Limb (tissue), 2 donors: ENCODE results near the gene SLC39A11.

Source experiments
- DNase-seq, 2 donors: peaks; one replicate each; pipeline ENCODE4 v3.0.0-alpha.2; 2016; ENCODE audit errors: extremely low spot score in 2 of 2

The SLC39A11 gene

GRCh38 chr17:72978593-72979218 lies 113.8 kb downstream of the SLC39A11 start:
- DNase-seq, result no peak

DNA sequence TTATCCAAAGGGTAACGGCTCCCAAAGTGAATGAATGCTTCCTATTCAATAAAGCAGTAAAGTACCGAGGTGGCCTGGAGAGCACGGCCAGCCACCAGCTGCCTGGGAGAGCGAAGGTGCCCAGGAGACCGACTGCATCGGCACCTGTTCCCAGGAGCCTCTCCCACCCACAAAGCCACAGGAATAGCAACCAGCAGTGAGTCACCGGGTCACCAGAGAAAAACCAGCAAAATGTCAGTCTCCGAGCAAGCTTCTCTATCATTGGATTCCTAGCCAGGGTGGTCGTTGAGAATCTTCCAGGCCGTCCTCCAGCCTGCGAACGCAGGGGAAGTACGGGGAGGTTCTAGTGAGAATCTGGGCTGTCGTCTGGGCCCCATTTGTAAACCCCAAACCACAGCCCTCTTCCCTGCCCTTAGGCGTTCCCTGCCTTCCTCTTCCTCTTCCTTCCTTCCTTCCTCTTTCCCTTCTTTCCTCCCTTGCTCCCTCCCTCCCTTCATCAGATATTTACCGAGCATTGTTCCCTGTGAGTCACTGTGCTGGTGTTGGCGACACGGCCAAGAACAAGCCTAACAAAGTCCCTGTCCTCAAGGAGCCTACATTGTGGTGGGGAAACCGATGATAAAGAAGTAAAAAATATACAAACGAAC lies 114.6 kb downstream of the SLC39A11 start:
- no peak for DNase-seq

GRCh38 chr17:72976971-72977770 lies 115.3 kb downstream of the SLC39A11 start:
- DNase-seq, result peak; percentile 43 to 54

DNA sequence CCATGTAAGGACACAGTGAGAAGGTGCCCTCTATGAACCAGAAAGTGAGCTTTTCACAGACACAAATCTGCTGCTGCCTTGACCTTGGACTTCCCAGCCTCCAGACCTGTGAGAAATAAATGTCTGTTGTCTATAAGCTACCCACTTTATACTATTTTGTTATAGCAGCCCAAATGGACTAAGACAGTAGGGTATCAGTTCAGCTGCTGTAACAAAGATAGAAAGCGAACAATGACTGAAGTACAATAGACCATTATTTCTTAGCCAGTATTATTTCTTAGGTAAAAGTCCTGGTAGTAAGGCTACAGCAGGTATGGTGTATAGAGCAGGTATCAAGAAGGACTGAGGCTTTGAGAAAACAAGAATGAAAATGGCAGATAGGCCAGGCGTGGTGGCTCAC lies 117.0 kb downstream of the SLC39A11 start:
- DNase-seq, result no peak

- no peak for DNase-seq
These were observed 117.8 kb downstream of the SLC39A11 start for GRCh38 chr17:72974605-72975232.

DNA sequence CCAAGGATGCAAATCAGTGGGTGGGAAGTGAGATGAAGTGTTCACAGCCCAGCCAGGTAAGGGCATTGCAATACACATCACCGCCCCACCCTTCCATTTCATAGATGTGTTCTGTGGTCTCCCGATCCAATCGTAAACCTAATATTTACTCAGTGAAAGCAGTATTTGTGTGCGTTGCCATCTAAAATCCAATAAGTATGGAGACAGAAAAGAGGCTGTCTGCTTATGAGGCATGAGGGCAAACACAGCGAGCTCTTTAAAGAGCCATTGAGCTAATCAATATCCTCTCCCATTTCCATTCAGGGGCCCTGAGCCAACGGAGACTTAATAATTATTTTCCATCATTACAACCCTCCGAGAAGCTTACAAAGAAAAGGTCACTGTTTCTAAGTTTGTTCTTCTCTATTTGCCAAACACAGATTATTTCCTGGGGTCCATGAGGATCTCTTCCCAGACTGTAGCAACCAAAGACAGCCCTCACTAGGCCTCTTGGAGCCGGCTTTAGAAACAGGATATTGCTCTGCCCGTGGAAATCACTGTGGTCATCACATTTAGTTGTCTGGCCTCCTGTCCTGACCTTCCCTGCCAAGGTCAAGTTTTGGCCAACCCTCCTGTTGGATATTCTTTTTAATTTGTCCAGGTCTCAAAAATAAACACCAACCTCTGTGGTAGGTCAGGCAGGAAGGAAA lies 120.1 kb downstream of the SLC39A11 start:
- no peak for DNase-seq

- DNase-seq, result no peak
These were observed 121.1 kb downstream of the SLC39A11 start for GRCh38 chr17:72971226-72971880.

GRCh38 chr17:72970797-72971196 lies 121.7 kb downstream of the SLC39A11 start:
- no peak for DNase-seq

GRCh38 chr17:72970246-72970645 lies 122.2 kb downstream of the SLC39A11 start:
- DNase-seq, result no peak

GRCh38 chr17:72969293-72969906 lies 123.1 kb downstream of the SLC39A11 start:
- no peak for DNase-seq

GRCh38 chr17:72968798-72969197 lies 123.7 kb downstream of the SLC39A11 start:
- no peak for DNase-seq

- no peak for DNase-seq
These were observed 124.4 kb downstream of the SLC39A11 start for GRCh38 chr17:72967977-72968585.

GRCh38 chr17:72967277-72967970 lies 125.1 kb downstream of the SLC39A11 start:
- DNase-seq, result no peak

DNA sequence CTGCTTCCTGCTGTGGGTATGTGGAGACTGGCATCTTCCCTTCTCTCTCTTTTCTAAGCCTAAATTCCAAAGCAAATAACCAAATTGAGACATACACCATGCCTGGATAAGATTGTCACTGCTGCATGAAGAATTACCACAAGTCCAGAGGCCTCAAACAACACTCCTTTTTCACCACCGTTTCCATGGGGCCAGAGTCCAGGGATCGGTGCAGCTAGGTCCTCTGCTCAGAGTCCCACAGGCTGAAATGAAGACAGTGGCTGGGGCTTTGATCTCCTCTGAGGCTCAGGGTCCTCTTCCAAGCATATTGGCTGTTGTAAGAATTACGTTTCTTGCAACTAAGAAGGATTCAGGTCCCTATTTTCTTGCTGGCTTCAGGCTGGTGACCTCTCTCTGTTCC lies 130.4 kb downstream of the SLC39A11 start:
- no peak for DNase-seq

DNA sequence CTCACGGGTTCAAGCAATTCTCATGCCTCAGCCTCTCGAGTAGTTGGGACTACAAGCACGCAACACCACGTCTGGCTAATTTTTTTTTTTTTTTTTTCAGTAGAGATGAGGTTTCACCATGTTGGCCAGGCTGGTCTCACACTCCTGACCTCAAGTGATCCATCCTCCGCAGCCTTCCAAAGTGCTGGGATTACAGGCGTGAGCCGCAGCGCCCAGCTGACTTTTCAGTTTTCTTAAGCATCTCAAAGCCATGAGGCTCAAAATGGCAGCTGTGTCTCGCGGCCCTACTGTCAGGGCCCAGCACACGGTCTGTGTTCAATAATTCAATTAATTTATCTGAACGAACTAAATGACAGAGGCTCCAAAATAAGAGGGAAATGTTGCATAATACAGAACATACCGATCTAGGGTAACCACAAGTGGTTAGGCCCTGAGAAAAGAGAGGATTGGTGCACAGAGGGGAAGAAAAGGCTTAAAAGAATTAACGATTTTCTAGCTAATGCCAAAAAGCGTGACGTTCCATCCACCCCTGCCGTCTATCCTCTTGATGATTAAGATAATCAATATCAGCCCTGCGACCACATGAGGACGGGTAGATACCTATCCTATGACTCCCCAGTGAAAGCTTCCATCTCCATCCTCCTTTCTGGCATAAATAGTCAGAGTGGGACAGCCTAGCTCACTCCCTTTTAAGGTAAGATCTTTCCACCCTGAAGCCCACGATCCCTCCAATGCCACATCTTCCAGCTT lies 136.9 kb downstream of the SLC39A11 start:
- DNase-seq, result no peak

- no peak for DNase-seq
These were observed 137.9 kb downstream of the SLC39A11 start for GRCh38 chr17:72954579-72954978.

DNA sequence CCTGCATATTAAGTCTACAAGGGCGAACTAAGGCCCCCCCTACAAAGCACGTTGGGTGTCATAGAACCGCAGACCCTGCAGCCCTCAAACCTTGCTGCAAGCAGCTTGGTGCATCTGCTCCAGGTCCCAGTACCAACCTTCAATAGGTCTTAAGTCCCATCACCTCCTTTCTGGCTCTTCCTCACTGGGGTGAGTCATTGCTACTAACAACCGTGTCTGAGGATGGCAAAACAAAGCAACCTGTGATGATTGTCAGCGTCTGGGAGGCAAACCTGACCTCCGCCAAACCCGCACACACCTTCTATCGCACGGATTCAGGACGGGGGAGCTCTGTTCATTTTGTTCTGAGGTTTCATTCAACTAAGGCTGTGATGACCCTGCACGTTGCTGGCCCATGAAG lies 138.9 kb downstream of the SLC39A11 start:
- no peak for DNase-seq

DNA sequence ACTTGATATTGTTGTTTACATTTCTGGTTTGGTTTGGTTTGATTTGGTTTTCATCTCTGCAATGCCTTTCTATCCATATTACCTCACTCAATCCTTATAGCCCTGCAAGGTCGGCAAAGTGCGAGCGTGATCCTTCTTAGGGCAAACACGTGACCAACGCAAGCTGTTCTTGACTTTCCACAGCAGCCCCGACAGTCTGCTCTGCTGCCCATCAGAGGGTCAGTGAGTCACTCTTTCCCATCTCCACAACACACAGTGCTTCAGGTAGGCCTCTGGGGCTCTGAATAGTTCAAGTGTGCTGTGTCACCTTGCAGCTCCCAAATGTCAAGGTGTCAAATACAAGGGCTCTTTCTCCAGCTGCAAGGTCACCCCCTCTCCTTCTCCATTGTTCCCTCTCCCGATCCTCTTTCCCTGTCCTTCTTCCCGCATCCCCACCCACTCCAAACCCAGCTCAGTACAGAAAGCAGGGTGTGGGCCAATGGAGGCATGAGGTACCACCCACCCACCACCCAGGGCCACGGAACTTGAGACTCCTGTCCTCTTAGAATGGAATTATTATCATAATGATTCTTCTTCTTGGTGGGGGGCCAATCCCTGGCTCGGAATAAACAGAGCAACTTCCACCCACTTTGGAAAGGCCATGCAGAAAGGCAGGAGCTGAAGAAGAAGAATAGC lies 139.7 kb downstream of the SLC39A11 start:
- DNase-seq, result no peak
